GM18907 (cell line): ENCODE data around the gene NFKBIB.

Experiments used
- ATAC-seq: cut with Tn5 transposase; IDR thresholded peaks from one replicate; pipeline ENCODE4 v1.9.1; 2021; ENCODE audit warnings: mild to moderate bottlenecking, moderate library complexity; ENCODE audit not compliant: unreplicated experiment

Gene NFKBIB

GRCh38 chr19:38953677-38954076 is 53.9 kb downstream of the NFKBIB start:
- ATAC-seq = no peak

DNA sequence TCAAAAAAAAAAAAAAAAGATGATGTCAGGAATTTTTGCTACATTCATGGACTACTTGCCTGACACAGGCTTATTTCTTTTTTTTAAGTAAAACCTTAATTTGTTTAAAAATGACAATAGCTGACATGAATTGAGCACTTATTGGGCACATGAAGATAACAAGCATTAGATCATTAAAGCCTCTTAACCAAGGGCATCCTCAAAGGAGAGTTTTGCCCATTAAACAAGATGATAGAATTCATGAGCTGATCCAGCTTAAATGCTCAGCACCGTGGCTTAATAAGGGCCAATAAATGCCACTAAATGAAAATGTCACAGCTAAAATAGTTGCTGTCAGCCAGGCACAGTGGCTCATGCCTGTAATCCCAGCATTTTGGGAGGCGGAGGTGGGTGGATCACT is 56.5 kb downstream of the NFKBIB start:
- no peak for ATAC-seq

- no peak for ATAC-seq
Observed at GRCh38 chr19:38958301-38958700, 58.5 kb downstream of the NFKBIB start.
